HepG2 (cell line): ENCODE results near the gene PHAX.

Experiments
- ARHGAP35 ChIP-seq: sonication (generic); formaldehyde crosslinking; IDR thresholded peaks from 2 replicates; pipeline ENCODE4 v1.9.0; 2022; ENCODE audit warnings: mild to moderate bottlenecking, inconsistent platforms, moderate library complexity, missing genetic modification reagents, borderline replicate concordance
- ATF1 ChIP-seq: IDR thresholded peaks from 2 replicates; pipeline ENCODE4 v1.6.1; 2016; ENCODE audit warnings: mild to moderate bottlenecking, control low read depth
- GABPA ChIP-seq, 2 experiments: IDR thresholded peaks; 2 replicates each; pipeline ENCODE4 v1.6.1; 2011 to 2016; ENCODE audit warnings: low read depth in 2 of 2, low read length in 1 of 2, missing biosample characterization in 1 of 2, missing genetic modification characterization in 1 of 2
- MYC ChIP-seq: sonication (generic); formaldehyde crosslinking; IDR thresholded peaks from 2 replicates; pipeline ENCODE4 v1.9.0; 2021; ENCODE audit warnings: missing genetic modification reagents, borderline replicate concordance
- PRPF4 ChIP-seq: fragments of 200-400 bp; formaldehyde crosslinking; IDR thresholded peaks from 2 replicates; pipeline ENCODE4 v1.6.1; 2016; ENCODE audit warnings: low read length, low read depth; ENCODE audit not compliant: poor library complexity, severe bottlenecking
- SMC3 ChIP-seq: IDR thresholded peaks from 2 replicates; pipeline ENCODE4 v1.6.1; 2011; ENCODE audit warnings: low read length, improper control_type of control experiment
- SRSF9 ChIP-seq: fragments of 200-400 bp; formaldehyde crosslinking; IDR thresholded peaks from 2 replicates; pipeline ENCODE4 v1.6.1; 2018; ENCODE audit warnings: borderline replicate concordance, mild to moderate bottlenecking, low read depth, low read length; ENCODE audit not compliant: insufficient read depth, poor library complexity, severe bottlenecking
- ZBTB21 ChIP-seq: sonication (generic); formaldehyde crosslinking; IDR thresholded peaks from 2 replicates; pipeline ENCODE4 v1.4.0; 2020; ENCODE audit warnings: missing genetic modification reagents
- ZNF446 ChIP-seq: sonication (generic); formaldehyde crosslinking; IDR thresholded peaks from 2 replicates; pipeline ENCODE4 v1.5.0; 2020; ENCODE audit warnings: mild to moderate bottlenecking, missing genetic modification reagents
- ZNF451 ChIP-seq: sonication (generic); formaldehyde crosslinking; IDR thresholded peaks from 2 replicates; pipeline ENCODE4 v1.5.0; 2020; ENCODE audit warnings: mild to moderate bottlenecking, missing genetic modification reagents
- TF ChIP-seq, protein P1 (sequence below): sonication (generic); formaldehyde crosslinking; IDR thresholded peaks from 2 replicates; pipeline ENCODE4 v1.5.0; 2020; ENCODE audit warnings: mild to moderate bottlenecking, missing genetic modification reagents, moderate library complexity
- TF ChIP-seq, protein P2 (sequence below): sonication (generic); formaldehyde crosslinking; IDR thresholded peaks from 2 replicates; pipeline ENCODE4 v1.5.0; 2020; ENCODE audit warnings: mild to moderate bottlenecking, missing genetic modification reagents
- TF ChIP-seq, protein P3 (sequence below), 2 experiments: sonication (generic) in 1 of 2; formaldehyde crosslinking in 1 of 2; IDR thresholded peaks; 2 replicates each; pipeline versions ENCODE4 v1.4.0 to v1.6.1; 2018 to 2020; ENCODE audit warnings: missing genetic modification reagents in 2 of 2, borderline replicate concordance in 1 of 2, low read depth in 1 of 2, mild to moderate bottlenecking in 1 of 2, missing biosample characterization in 1 of 2
- TF ChIP-seq, protein P4 (sequence below): sonication (generic); formaldehyde crosslinking; IDR thresholded peaks from 2 replicates; pipeline ENCODE4 v1.4.0; 2020; ENCODE audit warnings: missing genetic modification reagents

DNA sequence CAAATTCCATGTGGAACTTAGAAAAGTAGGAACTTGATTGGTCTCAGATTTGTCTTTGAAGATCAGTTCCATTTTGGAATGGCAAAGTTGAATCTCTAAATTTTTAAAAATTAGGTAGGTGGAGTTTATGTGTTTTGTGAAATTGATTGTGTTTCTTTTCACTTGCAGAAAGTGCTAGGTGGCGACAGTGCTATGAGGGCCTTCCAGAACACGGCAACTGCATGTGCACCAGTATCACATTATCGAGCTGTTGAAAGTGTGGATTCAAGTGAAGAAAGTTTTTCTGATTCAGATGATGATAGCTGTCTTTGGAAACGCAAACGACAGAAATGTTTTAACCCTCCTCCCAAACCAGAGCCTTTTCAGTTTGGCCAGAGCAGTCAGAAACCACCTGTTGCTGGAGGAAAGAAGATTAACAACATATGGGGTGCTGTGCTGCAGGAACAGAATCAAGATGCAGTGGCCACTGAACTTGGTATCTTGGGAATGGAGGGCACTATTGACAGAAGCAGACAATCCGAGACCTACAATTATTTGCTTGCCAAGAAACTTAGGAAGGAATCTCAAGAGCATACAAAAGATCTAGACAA is 2.8 kb downstream of the PHAX start:
- TF ChIP-seq ZBTB21 (no peak), SMC3 (no peak), SRSF9 (no peak), ZNF446 (CRISPR knock-in tag) (no peak), PRPF4 (no peak), ARHGAP35 (CRISPR knock-in tag) (no peak), MYC (CRISPR knock-in tag) (no peak), GABPA (IDR thresholded peaks at IDR 0.05; ENCODE audit: low read depth, low read length) (no peak), GABPA (CRISPR knock-in tag; IDR thresholded peaks at IDR 0.05; ENCODE audit: low read depth) (no peak), ATF1 (CRISPR knock-in tag) (no peak), ZNF451 (CRISPR knock-in tag) (no peak)
- TF ChIP-seq, protein P1, sequence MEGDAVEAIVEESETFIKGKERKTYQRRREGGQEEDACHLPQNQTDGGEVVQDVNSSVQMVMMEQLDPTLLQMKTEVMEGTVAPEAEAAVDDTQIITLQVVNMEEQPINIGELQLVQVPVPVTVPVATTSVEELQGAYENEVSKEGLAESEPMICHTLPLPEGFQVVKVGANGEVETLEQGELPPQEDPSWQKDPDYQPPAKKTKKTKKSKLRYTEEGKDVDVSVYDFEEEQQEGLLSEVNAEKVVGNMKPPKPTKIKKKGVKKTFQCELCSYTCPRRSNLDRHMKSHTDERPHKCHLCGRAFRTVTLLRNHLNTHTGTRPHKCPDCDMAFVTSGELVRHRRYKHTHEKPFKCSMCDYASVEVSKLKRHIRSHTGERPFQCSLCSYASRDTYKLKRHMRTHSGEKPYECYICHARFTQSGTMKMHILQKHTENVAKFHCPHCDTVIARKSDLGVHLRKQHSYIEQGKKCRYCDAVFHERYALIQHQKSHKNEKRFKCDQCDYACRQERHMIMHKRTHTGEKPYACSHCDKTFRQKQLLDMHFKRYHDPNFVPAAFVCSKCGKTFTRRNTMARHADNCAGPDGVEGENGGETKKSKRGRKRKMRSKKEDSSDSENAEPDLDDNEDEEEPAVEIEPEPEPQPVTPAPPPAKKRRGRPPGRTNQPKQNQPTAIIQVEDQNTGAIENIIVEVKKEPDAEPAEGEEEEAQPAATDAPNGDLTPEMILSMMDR, result no peak
- TF ChIP-seq, protein P2, sequence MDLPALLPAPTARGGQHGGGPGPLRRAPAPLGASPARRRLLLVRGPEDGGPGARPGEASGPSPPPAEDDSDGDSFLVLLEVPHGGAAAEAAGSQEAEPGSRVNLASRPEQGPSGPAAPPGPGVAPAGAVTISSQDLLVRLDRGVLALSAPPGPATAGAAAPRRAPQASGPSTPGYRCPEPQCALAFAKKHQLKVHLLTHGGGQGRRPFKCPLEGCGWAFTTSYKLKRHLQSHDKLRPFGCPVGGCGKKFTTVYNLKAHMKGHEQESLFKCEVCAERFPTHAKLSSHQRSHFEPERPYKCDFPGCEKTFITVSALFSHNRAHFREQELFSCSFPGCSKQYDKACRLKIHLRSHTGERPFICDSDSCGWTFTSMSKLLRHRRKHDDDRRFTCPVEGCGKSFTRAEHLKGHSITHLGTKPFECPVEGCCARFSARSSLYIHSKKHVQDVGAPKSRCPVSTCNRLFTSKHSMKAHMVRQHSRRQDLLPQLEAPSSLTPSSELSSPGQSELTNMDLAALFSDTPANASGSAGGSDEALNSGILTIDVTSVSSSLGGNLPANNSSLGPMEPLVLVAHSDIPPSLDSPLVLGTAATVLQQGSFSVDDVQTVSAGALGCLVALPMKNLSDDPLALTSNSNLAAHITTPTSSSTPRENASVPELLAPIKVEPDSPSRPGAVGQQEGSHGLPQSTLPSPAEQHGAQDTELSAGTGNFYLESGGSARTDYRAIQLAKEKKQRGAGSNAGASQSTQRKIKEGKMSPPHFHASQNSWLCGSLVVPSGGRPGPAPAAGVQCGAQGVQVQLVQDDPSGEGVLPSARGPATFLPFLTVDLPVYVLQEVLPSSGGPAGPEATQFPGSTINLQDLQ, result no peak
- TF ChIP-seq, protein P3, sequence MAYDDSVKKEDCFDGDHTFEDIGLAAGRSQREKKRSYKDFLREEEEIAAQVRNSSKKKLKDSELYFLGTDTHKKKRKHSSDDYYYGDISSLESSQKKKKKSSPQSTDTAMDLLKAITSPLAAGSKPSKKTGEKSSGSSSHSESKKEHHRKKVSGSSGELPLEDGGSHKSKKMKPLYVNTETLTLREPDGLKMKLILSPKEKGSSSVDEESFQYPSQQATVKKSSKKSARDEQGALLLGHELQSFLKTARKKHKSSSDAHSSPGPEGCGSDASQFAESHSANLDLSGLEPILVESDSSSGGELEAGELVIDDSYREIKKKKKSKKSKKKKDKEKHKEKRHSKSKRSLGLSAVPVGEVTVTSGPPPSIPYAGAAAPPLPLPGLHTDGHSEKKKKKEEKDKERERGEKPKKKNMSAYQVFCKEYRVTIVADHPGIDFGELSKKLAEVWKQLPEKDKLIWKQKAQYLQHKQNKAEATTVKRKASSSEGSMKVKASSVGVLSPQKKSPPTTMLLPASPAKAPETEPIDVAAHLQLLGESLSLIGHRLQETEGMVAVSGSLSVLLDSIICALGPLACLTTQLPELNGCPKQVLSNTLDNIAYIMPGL (CRISPR knock-in tag; IDR thresholded peaks at IDR 0.05; ENCODE audit: borderline replicate concordance in 1 of 2, low read depth in 1 of 2), result no peak
- TF ChIP-seq, protein P4, sequence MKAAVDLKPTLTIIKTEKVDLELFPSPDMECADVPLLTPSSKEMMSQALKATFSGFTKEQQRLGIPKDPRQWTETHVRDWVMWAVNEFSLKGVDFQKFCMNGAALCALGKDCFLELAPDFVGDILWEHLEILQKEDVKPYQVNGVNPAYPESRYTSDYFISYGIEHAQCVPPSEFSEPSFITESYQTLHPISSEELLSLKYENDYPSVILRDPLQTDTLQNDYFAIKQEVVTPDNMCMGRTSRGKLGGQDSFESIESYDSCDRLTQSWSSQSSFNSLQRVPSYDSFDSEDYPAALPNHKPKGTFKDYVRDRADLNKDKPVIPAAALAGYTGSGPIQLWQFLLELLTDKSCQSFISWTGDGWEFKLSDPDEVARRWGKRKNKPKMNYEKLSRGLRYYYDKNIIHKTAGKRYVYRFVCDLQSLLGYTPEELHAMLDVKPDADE (CRISPR knock-in tag), result no peak
